Stimulated activated CD4-positive, alpha-beta T cell treated with anti-CD3 and anti-CD28 coated beads, Interleukin-2, amount 100 ng/mL, for 4 hours (primary cell): ENCODE measurements around the gene XKR8.
"Not testable (repeated sequence)": the region's sequence is repeated elsewhere in the genome, so short reads cannot be mapped to it uniquely, and the experiment has no call there.

Experiments
- DNase-seq: peaks from one replicate; pipeline ENCODE4 v3.0.0-alpha.2; 2020; ENCODE audit warnings: low read depth

Gene XKR8

GRCh38 chr1:27990920-27991537 lies 31.3 kb downstream of the XKR8 start:
- DNase-seq = no peak

GRCh38 chr1:27992276-27992675 lies 32.5 kb downstream of the XKR8 start:
- DNase-seq = peak; percentile 34

- DNase-seq = peak; percentile 19
Measured at GRCh38 chr1:27993241-27993640, 33.5 kb downstream of the XKR8 start.

- no peak for DNase-seq
Measured at GRCh38 chr1:27994060-27994459, 34.3 kb downstream of the XKR8 start.

DNA sequence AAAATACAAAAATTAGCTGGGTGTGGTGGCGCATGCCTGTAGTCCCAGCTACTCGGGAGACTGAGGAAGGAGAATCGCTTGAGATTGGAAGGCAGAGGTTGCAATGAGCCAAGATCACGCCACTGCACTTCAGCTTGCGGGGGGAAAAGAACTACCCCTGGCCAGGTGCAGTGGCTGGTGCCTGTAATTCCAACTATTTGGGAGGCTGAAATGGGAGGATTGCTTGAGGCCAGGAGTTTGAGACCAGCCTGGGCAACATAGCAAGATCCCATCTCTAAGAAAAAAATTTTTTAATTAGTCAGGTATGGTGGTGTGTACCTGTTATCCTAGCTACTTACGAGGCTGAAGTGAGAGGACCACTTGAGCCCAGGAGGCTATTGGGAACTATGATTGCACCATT lies 34.8 kb downstream of the XKR8 start:
- DNase-seq = not testable (repeated sequence)

- no peak for DNase-seq
Measured at GRCh38 chr1:27999055-27999454, 39.3 kb downstream of the XKR8 start.

GRCh38 chr1:28002600-28002999 lies 42.8 kb downstream of the XKR8 start:
- no peak for DNase-seq

- DNase-seq = not testable (repeated sequence)
Measured at GRCh38 chr1:28003117-28003516, 43.3 kb downstream of the XKR8 start.

DNA sequence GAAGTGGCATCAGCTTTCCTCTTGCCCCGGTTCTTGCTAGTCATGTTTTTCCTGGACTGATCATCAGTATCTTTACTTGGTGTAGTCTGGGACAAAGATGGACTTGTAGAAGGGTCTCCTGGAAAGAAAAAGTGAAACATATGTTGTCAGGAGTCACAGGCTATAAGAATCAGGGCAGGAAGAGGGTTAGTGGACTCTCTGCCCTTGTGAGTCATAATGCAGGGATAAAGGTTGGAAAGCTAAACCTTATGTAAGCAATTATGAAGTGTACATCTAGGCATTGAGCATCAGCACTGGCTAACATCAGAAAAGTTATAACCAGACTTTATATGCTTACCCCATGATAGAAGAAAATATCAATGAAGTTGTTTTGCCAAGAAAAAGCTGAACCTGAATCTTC lies 51.2 kb downstream of the XKR8 start:
- DNase-seq = no peak
